GM15510 (cell line): ENCODE data around the gene SNURF.

Experiments used
- POLR2A ChIP-seq: IDR thresholded peaks from 3 replicates; pipeline ENCODE4 v1.6.1; 2011; ENCODE audit warnings: borderline replicate concordance; ENCODE audit not compliant: insufficient read length; ENCODE audit errors: extremely low read depth

SNURF gene

GRCh38 chr15:24961967-24962366, 7.2 kb downstream of the SNURF start:
- TF ChIP-seq POLR2A, result no peak

- no peak for TF ChIP-seq POLR2A
Observed at GRCh38 chr15:24962880-24963279, 8.1 kb downstream of the SNURF start.

- no peak for TF ChIP-seq POLR2A
Observed at GRCh38 chr15:24966364-24967103, 11.7 kb downstream of the SNURF start.

GRCh38 chr15:24971052-24971451, 16.3 kb downstream of the SNURF start:
- no peak for TF ChIP-seq POLR2A

GRCh38 chr15:24971772-24972171, 17.0 kb downstream of the SNURF start:
- TF ChIP-seq POLR2A, result no peak

GRCh38 chr15:24976932-24977331, 22.1 kb downstream of the SNURF start:
- no peak for TF ChIP-seq POLR2A

GRCh38 chr15:24977686-24978085, 22.9 kb downstream of the SNURF start:
- no peak for TF ChIP-seq POLR2A

GRCh38 chr15:24985224-24985623, 30.4 kb downstream of the SNURF start:
- TF ChIP-seq POLR2A, result no peak

GRCh38 chr15:24986653-24987052, 31.9 kb downstream of the SNURF start:
- no peak for TF ChIP-seq POLR2A
